Measurements from ENCODE around the gene CLTA. TPM values are rescaled to one million over a fixed set of nuclear protein-coding genes. Genes with fewer than 3 reads are reported as not detected.

Gene CLTA
- total RNA-seq, 2 experiments from 2014 or later, result 32.0 to 32.8 TPM

- peaks cover 7 to 12% of the 10 kb centered on the region in 2 experiments for H3K9me3 ChIP-seq (ENCODE audit: control insufficient read depth in 1 of 2, insufficient read depth in 1 of 2, low read length in 2 of 2)
- peaks cover 99% of the 10 kb centered on the region for H3K4me1 ChIP-seq (ENCODE audit: insufficient read depth, low read length)
- no peak for TF ChIP-seq CTCF (IDR thresholded peaks at IDR 0.05)
- H3K36me3 ChIP-seq (ENCODE audit: insufficient read depth, low read length), result peaks cover 24% of the 10 kb centered on the region
- Mint-ChIP-seq H3K9me3 (peaks cover 10% of the 10 kb centered on the region), H3K4me3 (peak overlapping the region; percentile 31), H3K27me3 (no peaks in the 10 kb centered on the region), H3K4me1 (ENCODE audit: low read depth) (peaks cover 84% of the 10 kb centered on the region), H3K27ac (peak overlapping the region; percentile 98), H3K36me3 (ENCODE audit: low read depth) (peaks cover 59% of the 10 kb centered on the region)
- DNase-seq (peak; percentile 36 to 88 (median 66)), ATAC-seq (ENCODE audit: poor library complexity) (no peak)
- POLR2A ChIA-PET, result interaction anchor here (0.9 to 1.7 kb wide), 3 partner anchors 9 to 42 kb away, joined by 4 to 14 read pairs (median 6); partner anchors contain the start of genes CLTA and GLIPR2
- peak overlapping the region; percentile 52 to 58 for H3K27ac ChIP-seq (ENCODE audit: low read depth in 1 of 2, low read length in 2 of 2)
- H3K27me3 ChIP-seq (ENCODE audit: control insufficient read depth in 1 of 2, insufficient read depth in 2 of 2, low read length in 2 of 2), result no peaks in the 10 kb centered on the region
- intact Hi-C loops (cut with DNase I, micrococcal nuclease), result loop anchor here in 1 of 2 experiments (1.0 kb wide), 1 partner anchor 11 kb away; no protein-coding TSS in a partner anchor
- CTCF ChIA-PET, result interaction anchor here (0.9 to 4.6 kb wide), 5 partner anchors 8 to 45 kb away, joined by 3 to 15 read pairs (median 4); partner anchors contain the start of gene GLIPR2
- no peak overlapping the region for H3K4me3 ChIP-seq (ENCODE audit: low read length)
Measured at GRCh38 chr9:36148311-36149051, 42.2 kb upstream of the CLTA start.

GRCh38 chr9:36149197-36149596 is 41.5 kb upstream of the CLTA start:
- H3K27ac ChIP-seq (ENCODE audit: low read depth in 1 of 2, low read length in 2 of 2), result peak overlapping the region in 1 of 2 donors; percentile 52
- peaks cover 99% of the 10 kb centered on the region for H3K4me1 ChIP-seq (ENCODE audit: insufficient read depth, low read length)
- H3K27me3 ChIP-seq (ENCODE audit: control insufficient read depth in 1 of 2, insufficient read depth in 2 of 2, low read length in 2 of 2), result no peaks in the 10 kb centered on the region
- DNase-seq, result peak in 2 of 14 experiments; percentile 35 to 42
- peaks cover 7 to 12% of the 10 kb centered on the region in 2 experiments for H3K9me3 ChIP-seq (ENCODE audit: control insufficient read depth in 1 of 2, insufficient read depth in 1 of 2, low read length in 2 of 2)
- peaks cover 83% of the 10 kb centered on the region for H3K4me1 Mint-ChIP-seq (ENCODE audit: low read depth)
- peak overlapping the region; percentile 98 for H3K27ac Mint-ChIP-seq
- peaks cover 10% of the 10 kb centered on the region for H3K9me3 Mint-ChIP-seq
- H3K4me3 ChIP-seq (ENCODE audit: low read length), result no peak overlapping the region
- no peak overlapping the region for H3K4me3 Mint-ChIP-seq
- intact Hi-C loops (cut with DNase I, micrococcal nuclease), result no loop called here
- POLR2A ChIA-PET, result interaction anchor here (0.9 to 3.4 kb wide), 4 partner anchors 10 to 41 kb away, joined by 4 to 20 read pairs (median 10); partner anchors contain the start of genes CLTA and GLIPR2
- H3K36me3 Mint-ChIP-seq (ENCODE audit: low read depth), result peaks cover 58% of the 10 kb centered on the region
- CTCF ChIA-PET, result interaction anchor here (1.2 to 4.6 kb wide), 4 partner anchors 9 to 46 kb away, joined by 4 to 15 read pairs (median 7); partner anchors contain the start of gene GLIPR2
- no peak for TF ChIP-seq CTCF (IDR thresholded peaks at IDR 0.05)
- H3K27me3 Mint-ChIP-seq, result no peaks in the 10 kb centered on the region
- no peak for ATAC-seq (ENCODE audit: poor library complexity)
- peaks cover 24% of the 10 kb centered on the region for H3K36me3 ChIP-seq (ENCODE audit: insufficient read depth, low read length)

- Mint-ChIP-seq H3K27ac (peak overlapping the region; percentile 98), H3K27me3 (no peaks in the 10 kb centered on the region), H3K4me3 (peak overlapping the region; percentile 72), H3K9me3 (peaks cover 7% of the 10 kb centered on the region), H3K36me3 (ENCODE audit: low read depth) (peaks cover 59% of the 10 kb centered on the region), H3K4me1 (ENCODE audit: low read depth) (peaks cover 75% of the 10 kb centered on the region)
- Histone ChIP-seq H3K36me3 (ENCODE audit: insufficient read depth, low read length) (peaks cover 33% of the 10 kb centered on the region), H3K9me3 (ENCODE audit: control insufficient read depth in 1 of 2, insufficient read depth in 1 of 2, low read length in 2 of 2) (peaks cover 5 to 7% of the 10 kb centered on the region in 2 experiments), H3K27me3 (ENCODE audit: control insufficient read depth in 1 of 2, insufficient read depth in 2 of 2, low read length in 2 of 2) (no peaks in the 10 kb centered on the region), H3K4me1 (ENCODE audit: insufficient read depth, low read length) (peaks cover 90% of the 10 kb centered on the region), H3K4me3 (ENCODE audit: low read length) (peak overlapping the region; percentile 43), H3K27ac (ENCODE audit: low read depth in 1 of 2, low read length in 2 of 2) (peak overlapping the region; percentile 90 to 96)
- no peak for ATAC-seq (ENCODE audit: poor library complexity)
- POLR2A ChIA-PET, result interaction anchor here (1.3 to 3.4 kb wide), 6 partner anchors 8 to 48 kb away, joined by 4 to 20 read pairs (median 11); partner anchors contain the start of genes CLTA and GLIPR2
- CTCF ChIA-PET, result interaction anchor here (1.0 to 4.6 kb wide), 4 partner anchors 14 to 47 kb away, joined by 3 to 15 read pairs (median 8); partner anchors contain the start of gene GLIPR2
- DNase-seq, result peak in 1 of 14 experiments; percentile 33
- TF ChIP-seq CTCF (IDR thresholded peaks at IDR 0.05), result no peak
- intact Hi-C loops (cut with DNase I, micrococcal nuclease), result loop anchor here in 1 of 2 experiments (1.0 to 5.0 kb wide), 2 partner anchors 14 to 1773 kb away; partner anchors contain the start of genes GLIPR2 and MYORG
Measured at GRCh38 chr9:36150574-36151315, 40.0 kb upstream of the CLTA start.

Measured in CD4-positive, alpha-beta T cell (primary cell).